Ectodermal cell (in vitro differentiated cells): ENCODE measurements around the gene FGD4.
A peak's percentile ranks its signal among the peaks of the same experiment; 100 is the strongest.

ENCODE experiments used
- H3K27ac ChIP-seq: 2 replicates; pipeline ENCODE4 v1.7.0; 2013; ENCODE audit warnings: mild to moderate bottlenecking, low read depth, low read length; ENCODE audit not compliant: insufficient read depth, poor library complexity, severe bottlenecking
- H3K27me3 ChIP-seq: 2 replicates; pipeline ENCODE4 v1.7.0; 2013; ENCODE audit warnings: mild to moderate bottlenecking, low read length; ENCODE audit not compliant: insufficient read depth, control insufficient read depth, poor library complexity, severe bottlenecking
- H3K36me3 ChIP-seq: one replicate; pipeline ENCODE4 v1.7.0; 2013; ENCODE audit warnings: low read length; ENCODE audit not compliant: control insufficient read depth, insufficient read depth
- H3K4me1 ChIP-seq: one replicate; pipeline ENCODE4 v1.7.0; 2013; ENCODE audit warnings: low read length; ENCODE audit not compliant: control insufficient read depth, insufficient read depth
- H3K4me3 ChIP-seq: 2 replicates; pipeline ENCODE4 v1.7.0; 2013; ENCODE audit warnings: low read depth, low read length, control low read depth; ENCODE audit not compliant: insufficient read depth
- H3K9me3 ChIP-seq: 2 replicates; pipeline ENCODE4 v1.7.0; 2013; ENCODE audit warnings: mild to moderate bottlenecking, low read length, moderate library complexity; ENCODE audit not compliant: control insufficient read depth
- WGBS, 2 experiments: methylation state at CpG; one replicate each; pipeline ENCODE4 v1.1.7; 2013; ENCODE audit warnings: missing lambda C conversion rate in 2 of 2; 5-methylcytosine and 5-hydroxymethylcytosine counted together

The FGD4 gene

DNA sequence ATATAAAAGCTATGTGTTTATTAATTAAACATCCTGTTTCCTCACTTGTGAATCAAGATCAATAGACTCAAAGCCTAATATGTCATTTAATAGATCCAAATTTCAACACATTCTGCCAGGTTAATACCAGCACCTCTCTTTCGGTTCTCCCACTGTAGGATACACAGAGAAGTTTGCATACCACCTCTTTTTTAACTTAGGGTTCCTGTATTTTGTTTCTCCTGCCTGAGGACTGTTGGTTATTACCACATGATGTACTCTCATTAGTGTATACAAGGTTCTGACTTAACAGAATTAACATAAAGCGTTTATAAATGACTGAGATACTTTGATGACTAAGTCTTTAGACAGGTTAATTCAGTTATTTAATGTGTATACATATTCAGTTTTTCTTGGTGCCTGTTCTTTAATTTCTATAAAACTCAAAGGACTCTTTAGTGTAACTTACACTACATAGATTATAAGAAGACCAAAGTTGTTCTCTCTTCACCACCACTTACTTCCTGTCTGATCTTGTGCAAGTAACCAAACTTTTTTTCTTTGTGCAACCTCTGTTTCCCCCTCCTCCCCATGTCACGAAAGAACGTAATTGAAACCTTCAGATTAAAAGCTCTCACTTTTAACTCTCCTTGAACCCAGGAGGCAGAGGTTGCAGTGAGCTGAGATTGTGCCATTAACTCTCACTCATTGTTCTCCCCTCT is 190.0 kb downstream of the FGD4 start:
- 66 to 69% methylated on average over 3 of the region's 4 CpGs for WGBS, 2 experiments
- H3K27me3 ChIP-seq: no peaks in the 10 kb centered on the region
- H3K27ac ChIP-seq: no peak overlapping the region
- H3K4me3 ChIP-seq: no peak overlapping the region
- peaks cover 7% of the 10 kb centered on the region for H3K36me3 ChIP-seq
- no peaks in the 10 kb centered on the region for H3K9me3 ChIP-seq
- H3K4me1 ChIP-seq: no peaks in the 10 kb centered on the region

DNA sequence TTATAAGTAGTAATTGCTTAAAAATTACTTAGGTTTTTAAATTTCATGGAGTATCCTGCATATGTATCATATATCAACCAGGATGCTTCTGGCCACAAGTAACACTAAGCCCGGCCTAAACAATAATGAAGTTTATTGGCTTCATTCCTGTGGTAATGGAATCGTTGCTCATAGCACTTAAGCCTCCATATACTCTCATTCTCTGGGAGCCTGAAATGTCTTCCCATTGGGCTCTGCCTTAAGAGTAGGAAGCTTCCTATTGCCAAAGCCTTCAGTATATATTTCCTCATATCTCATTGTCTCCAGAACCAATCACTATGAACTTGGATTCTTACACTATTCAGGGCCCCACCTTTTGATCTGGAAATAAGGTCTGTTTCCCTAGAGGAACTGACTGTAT is 195.9 kb downstream of the FGD4 start:
- Histone ChIP-seq H3K9me3 (no peaks in the 10 kb centered on the region), H3K4me3 (no peak overlapping the region), H3K4me1 (no peaks in the 10 kb centered on the region), H3K27ac (no peak overlapping the region), H3K36me3 (peaks cover 7% of the 10 kb centered on the region), H3K27me3 (no peaks in the 10 kb centered on the region)
- WGBS, 2 experiments: 86 to 92% methylated on average over 2 of the region's 2 CpGs

DNA sequence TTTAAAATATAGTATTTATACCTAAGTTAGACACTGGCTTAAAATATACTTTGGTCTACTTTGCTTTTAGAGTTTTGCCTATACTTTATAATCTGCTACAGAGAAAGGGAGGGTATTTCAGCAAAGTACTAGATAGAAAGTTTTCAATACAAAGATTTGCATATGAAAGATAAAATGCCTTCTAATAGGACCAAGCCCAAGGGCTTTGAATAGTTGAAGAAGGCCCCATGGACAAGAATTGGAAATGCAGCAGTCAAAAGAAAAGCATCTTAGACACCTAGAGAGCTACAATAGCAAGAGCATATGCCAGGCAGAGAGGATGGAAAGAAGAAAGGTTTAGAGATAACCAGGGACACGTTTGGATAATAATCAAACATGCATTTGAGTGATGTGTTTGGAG is 196.7 kb downstream of the FGD4 start:
- no peak overlapping the region for H3K4me3 ChIP-seq
- H3K36me3 ChIP-seq: peaks cover 7% of the 10 kb centered on the region
- H3K27ac ChIP-seq: no peak overlapping the region
- 79% methylated on average over 1 of the region's 1 CpG for WGBS, 2 experiments
- H3K27me3 ChIP-seq: no peaks in the 10 kb centered on the region
- no peaks in the 10 kb centered on the region for H3K9me3 ChIP-seq
- no peaks in the 10 kb centered on the region for H3K4me1 ChIP-seq

DNA sequence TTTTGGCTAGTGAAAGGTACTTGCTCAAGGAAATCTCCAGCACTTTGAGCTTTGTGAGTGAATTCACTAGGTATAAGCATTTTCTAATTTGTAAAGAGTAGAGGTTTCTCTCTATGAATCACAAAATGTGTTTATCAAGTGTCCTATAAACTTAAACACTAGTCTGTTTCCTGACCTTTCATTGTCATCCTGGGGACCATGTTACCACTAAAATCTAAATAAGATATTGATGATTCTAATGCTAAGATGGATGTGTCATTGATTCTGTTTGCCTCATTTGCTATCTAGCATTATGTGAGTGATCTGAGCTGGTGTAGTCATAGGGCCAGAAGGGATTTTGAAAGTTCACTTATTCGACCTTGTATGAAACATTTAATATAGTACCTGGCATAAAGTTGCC is 199.3 kb downstream of the FGD4 start:
- H3K27ac ChIP-seq: no peak overlapping the region
- 100% methylated on average over 1 of the region's 1 CpG for WGBS, 2 experiments
- no peaks in the 10 kb centered on the region for H3K27me3 ChIP-seq
- no peaks in the 10 kb centered on the region for H3K4me1 ChIP-seq
- no peaks in the 10 kb centered on the region for H3K9me3 ChIP-seq
- no peaks in the 10 kb centered on the region for H3K36me3 ChIP-seq
- H3K4me3 ChIP-seq: no peak overlapping the region

DNA sequence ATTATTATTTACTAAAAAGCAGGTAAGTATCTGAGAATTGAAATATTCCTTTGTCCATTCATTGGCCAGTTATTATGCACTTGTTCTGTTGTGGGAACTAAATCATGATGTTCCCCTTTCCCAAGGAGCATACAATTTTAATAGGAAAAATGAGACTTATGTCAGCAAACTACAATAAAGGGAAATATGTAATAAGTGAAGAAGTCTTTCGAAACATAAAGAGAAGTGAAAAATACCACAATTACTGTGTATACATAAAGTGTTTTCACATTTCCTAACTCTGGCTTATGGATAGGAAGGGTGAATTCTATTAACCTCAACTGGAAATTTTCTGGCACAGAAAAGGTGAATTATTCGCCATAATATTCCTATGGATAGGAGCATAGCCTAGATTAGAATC is 201.3 kb downstream of the FGD4 start:
- Histone ChIP-seq H3K27me3 (no peaks in the 10 kb centered on the region), H3K4me3 (no peak overlapping the region), H3K4me1 (no peaks in the 10 kb centered on the region), H3K9me3 (no peaks in the 10 kb centered on the region), H3K36me3 (no peaks in the 10 kb centered on the region), H3K27ac (no peak overlapping the region)
- 92 to 100% methylated on average over 1 of the region's 2 CpGs for WGBS, 2 experiments

DNA sequence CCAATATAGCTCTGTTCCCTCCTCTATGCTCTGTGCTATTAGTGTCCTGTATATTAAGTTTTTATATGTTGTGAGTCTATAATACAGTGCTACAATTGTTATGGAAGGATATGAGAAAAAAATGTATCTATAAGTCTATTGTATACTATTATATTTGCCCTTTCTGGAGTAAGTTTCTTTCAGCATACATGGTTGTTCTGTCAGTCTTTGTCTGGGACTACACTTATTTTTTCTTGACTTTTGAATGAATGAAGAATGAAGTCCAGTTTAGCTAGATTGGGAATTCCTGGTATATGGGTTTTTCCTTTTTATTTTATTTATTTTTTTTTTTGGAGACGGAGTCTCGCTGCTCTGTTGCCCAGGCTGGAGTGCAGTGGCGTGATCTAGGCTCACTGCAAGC is 203.7 kb downstream of the FGD4 start:
- WGBS, 2 experiments: 93 to 96% methylated on average over 3 of the region's 3 CpGs

DNA sequence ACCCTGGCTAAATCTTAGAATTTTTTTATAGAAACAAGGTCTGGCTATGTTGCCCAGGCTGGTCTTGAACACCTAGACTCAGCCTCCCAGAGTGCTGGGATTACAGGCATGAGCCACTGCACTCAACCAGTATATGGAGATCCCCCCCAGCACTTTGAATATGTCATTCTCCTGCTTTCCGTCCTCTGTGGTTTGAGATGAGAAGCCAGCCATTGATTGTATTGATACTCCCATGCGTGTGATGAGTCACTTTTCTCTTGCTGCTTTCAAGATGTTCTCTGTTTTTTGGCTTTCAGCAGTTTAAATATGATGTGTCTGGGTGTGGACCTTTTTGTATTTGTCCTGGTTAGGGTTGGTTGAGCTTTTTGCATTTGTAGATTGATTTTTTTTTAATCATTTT is 204.5 kb downstream of the FGD4 start:
- no peaks in the 10 kb centered on the region for H3K4me1 ChIP-seq
- peaks cover 4% of the 10 kb centered on the region for H3K36me3 ChIP-seq
- H3K9me3 ChIP-seq: no peaks in the 10 kb centered on the region
- 91 to 92% methylated on average over 2 of the region's 2 CpGs for WGBS, 2 experiments
- H3K27ac ChIP-seq: no peak overlapping the region
- no peaks in the 10 kb centered on the region for H3K27me3 ChIP-seq
- H3K4me3 ChIP-seq: no peak overlapping the region

More for the DNA sequence above, 203.7 kb downstream of the FGD4 start:
- H3K9me3 ChIP-seq: no peaks in the 10 kb centered on the region
- H3K36me3 ChIP-seq: peaks cover 4% of the 10 kb centered on the region
- H3K4me1 ChIP-seq: no peaks in the 10 kb centered on the region
- no peak overlapping the region for H3K4me3 ChIP-seq
- H3K27ac ChIP-seq: no peak overlapping the region
- H3K27me3 ChIP-seq: no peaks in the 10 kb centered on the region

DNA sequence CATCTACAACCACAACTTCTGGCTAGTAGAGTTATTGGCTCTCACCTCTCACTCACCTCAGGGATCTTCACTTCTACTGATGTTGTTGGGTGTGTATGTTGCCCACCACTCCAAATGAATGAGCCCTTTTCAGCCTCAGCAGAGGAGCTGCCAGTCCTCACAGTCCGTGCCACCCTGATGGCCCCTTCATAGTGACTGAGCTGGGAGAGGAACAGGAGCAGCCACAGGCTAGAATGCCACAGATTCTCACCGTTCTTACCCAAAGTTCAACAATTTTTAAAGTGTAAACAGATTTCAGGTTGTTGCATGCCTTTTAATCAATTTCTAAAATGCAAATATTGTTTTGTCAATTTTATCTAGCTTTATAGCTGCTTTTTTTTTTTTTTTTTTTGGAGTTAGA is 205.2 kb downstream of the FGD4 start:
- no peaks in the 10 kb centered on the region for H3K4me1 ChIP-seq
- WGBS, 2 experiments: 70 to 77% methylated on average over 2 of the region's 2 CpGs
- H3K9me3 ChIP-seq: no peaks in the 10 kb centered on the region
- peaks cover 4% of the 10 kb centered on the region for H3K36me3 ChIP-seq
- H3K27me3 ChIP-seq: no peaks in the 10 kb centered on the region
- no peak overlapping the region for H3K27ac ChIP-seq
- H3K4me3 ChIP-seq: no peak overlapping the region

DNA sequence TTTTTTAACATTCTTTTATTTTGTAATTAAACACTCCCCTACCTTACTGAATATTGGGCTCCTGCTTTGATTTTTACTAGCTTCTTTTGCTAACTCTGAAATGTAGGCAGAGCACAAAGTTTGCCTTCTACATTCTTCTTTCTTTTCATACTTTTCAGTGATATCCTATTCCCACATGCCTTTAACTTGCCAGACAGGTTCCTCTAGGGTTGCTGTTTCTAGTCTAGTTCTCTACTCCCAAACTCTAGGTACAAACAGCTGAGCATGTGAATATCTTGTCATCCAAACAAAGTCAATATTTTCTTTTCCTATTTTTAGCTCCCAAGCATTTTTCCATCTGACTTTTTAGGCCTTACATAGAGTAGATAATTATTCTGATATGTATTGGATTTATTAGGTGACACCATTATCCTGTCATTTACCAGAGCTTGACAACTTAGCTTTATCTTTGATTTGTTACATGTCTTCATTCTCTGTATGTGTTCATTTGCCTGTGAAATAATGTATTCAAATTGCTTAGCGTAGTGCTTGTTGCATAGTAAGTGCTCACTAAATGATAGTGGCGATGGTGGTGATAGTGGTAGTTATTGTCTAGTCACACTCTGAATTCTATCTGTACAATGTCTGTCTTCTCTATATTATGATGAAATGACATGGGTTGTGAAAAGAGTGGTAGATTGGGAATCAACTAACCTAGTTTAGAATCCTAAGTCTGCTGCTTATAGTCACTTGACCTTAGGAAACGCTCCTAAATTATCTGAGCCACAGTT is 206.2 kb downstream of the FGD4 start:
- no peak overlapping the region for H3K4me3 ChIP-seq
- WGBS, 2 experiments: 96 to 100% methylated on average over 2 to 3 of the region's 3 CpGs
- H3K27me3 ChIP-seq: no peaks in the 10 kb centered on the region
- no peaks in the 10 kb centered on the region for H3K4me1 ChIP-seq
- H3K9me3 ChIP-seq: no peaks in the 10 kb centered on the region
- peak overlapping the region; percentile 13 for H3K27ac ChIP-seq
- H3K36me3 ChIP-seq: peaks cover 4% of the 10 kb centered on the region

DNA sequence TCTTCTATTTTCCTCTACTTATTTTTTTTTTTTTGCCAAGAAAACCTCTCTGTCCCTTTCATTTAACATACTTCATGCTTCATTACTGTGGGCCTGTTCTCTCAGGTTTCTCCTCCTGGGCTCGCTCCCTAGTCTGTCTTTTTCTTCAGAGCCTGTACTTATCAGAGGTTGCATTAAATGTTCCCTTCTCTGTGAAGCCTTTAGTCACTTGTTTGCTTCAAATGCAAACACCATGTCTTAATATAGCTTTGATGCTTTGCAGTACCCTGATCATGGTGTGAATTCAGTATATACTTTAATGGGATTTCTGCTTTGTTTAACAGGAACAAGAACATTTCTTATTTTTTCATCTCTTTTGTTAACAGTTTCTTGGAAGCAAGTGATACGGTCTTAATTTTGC is 207.1 kb downstream of the FGD4 start:
- H3K27ac ChIP-seq: no peak overlapping the region
- H3K36me3 ChIP-seq: peaks cover 7% of the 10 kb centered on the region

More for the DNA sequence above, 207.1 kb downstream of the FGD4 start:
- Histone ChIP-seq H3K27me3 (no peaks in the 10 kb centered on the region), H3K4me1 (no peaks in the 10 kb centered on the region), H3K4me3 (no peak overlapping the region), H3K9me3 (no peaks in the 10 kb centered on the region)
- 95 to 100% methylated on average over 2 of the region's 2 CpGs for WGBS, 2 experiments
